ENCODE measurements around the gene TAF1L.

The TAF1L gene

DNA sequence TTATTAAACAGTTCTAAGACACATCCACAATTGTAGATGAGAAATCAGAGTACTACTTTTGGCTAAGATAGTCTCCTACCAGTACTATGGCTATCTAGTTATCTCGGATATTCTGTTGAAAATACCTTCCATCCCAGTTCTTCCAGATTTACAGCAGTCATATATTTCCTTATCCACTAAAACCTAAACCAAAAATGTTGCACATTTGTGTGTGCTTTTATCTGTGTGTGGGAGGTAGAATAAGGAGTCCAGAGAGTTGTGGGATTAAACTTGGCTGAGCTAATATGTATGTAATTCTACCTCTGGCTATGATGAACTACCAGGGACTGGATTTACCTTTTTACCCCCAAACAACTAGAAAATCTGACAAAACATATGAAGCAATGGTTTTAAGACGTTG lies 45.0 kb downstream of the TAF1L start:
- no peak for DNase-seq

DNA sequence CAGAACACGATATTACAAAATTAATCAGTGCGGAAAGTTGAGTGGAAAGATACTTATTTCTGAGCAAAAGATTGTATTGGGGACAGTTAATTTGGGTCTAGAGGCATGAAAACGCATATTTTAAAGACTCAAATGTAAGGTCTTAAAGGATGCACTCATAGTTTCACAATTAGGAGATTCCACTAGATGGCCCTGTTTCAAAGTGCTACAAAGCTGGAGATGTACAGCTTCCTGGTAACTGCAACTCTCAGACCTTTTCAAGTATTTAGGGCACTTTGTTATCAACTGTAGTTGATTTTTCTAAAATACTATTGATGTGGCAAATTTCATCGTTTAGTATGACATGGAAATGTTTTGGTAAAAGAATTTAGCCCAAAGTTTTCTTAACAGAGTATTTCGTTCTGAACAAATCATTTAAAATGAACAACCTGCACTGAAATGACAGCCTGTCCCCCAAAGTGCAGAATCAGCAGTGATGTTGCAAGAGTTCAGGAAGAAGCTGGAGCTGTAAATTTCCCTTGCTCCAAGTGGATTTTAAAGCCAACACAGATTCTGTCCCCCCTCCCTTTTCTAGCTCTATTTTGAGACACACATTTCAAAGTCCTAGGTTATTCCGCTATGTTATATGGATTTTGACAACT lies 46.3 kb downstream of the TAF1L start:
- peak; percentile 55 for DNase-seq

DNA sequence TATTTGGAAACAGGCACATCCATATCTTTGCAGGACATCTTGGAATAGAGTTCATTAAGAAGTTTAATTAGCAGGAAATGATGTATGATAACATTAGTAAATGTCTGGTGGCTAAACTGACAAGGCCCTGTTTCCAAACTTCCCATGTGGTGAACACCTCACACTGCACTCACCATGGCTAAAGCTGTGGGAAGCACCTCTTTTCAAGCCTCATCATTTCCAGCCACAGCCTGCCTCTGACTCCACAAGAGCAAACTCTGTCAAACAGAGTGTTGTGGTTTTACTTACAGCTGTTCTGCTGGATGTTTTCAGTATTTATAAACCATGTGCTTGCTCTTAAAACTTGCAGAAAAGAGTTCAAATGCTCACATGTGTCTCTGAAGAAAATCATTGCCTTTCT lies 47.6 kb downstream of the TAF1L start:
- no peak for DNase-seq

DNA sequence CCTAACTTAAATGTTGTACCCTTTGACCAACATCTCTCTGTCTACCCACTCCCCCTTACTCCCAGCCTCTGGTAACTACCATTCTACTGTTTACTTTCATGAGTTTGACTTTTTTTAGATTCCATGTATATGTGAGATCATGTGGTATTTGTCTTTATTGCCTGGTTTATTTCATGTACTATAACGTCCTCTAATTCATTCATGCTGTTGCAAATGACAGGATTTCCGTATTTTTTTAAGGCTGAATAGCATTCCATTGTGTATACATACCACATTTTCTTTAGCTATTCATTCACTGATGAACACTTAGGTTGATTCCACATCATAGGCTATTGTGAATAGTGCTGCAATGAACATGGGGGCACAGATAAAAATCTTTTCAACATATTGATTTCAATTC lies 50.7 kb downstream of the TAF1L start:
- no peak for DNase-seq

DNA sequence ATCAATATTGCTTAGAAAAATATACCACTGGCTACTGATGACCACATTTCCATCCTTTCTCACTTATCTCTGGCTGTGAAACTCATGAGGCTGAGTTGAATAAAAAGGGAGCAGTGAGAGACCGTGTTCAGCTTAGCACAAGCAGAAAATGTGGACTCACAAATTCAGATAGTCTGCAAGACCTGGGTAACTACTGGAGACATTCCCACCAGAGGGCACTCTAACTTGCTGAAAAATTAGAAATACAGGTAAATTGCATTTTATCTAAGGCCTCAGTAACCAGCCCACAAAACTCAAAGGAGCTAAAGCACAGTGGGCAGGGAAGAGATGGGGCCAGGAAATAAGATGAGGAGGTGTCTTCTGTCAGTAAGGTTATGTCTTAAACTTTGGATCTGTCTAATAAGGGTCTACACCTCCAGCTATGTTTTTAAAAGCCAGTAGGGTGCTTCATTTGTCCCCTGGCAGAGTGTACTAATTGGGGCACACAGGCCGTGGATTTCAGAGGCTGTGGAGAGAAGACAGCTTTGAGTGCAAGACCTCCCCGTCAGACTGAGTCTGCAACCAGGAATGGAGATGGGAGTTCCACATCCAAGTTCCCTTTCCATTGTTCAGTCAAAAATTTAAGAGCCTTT lies 53.8 kb downstream of the TAF1L start:
- DNase-seq, result peak; percentile 62

DNA sequence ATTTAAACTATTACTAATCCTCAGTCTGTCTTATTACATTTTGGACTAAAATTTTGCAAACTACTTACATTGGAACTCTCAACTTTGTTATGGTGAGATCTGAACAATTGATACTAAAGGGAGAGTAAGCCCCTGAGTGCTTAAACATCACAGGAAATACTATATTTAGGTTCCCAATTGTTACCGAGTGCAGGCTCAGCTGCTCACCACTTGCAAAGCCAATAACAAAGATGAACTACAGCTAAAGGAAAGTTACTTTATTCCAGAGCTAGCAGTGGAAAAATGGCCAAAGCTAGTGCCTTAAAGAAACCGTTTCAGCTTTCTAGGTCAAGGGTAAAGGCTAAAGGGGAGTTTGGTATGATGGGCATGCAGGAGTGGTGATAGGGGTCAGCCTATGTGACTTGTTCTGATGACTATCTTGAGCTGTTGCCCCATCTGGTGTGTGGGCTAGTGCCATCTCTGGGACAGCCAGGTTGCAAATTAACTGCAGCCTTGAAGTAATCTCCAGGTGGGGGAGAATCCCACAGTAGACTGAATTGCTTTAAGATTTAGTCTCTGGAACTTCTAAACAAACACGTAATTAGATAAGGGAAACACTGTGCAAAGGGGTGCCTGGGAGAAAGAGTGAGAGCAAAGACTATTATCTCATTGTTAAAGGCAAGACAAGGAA lies 54.7 kb downstream of the TAF1L start:
- DNase-seq, result no peak

DNA sequence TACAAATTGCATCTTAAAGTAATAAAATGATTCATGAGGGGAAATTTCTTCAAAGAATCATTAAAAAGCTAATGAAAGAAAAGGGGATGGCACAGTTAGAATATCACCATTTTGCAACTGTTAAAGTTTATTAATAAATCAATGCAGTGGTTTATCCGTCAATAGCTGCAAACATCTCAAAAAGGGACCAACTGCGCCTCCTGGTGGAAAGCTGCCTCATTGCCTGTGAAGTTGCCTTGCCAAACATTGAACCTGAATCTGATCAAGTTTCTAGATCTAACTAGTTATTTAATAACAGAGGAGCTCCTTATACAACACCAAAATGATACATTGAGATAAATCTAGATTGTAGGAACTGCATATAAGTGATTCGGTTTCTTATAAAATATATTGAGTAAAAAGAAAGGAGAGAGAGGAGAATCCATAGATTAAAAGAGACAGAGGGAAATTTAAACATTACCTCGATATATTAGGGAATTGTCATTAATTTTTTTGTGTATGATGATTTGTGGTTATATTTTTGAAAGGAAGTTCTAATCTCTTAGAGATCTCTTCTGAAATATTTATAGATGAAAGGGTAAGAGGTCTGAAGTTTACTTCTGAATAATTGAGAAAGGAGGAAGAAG lies 55.6 kb downstream of the TAF1L start:
- peak; percentile 61 for DNase-seq

Measured in RPMI8226 (cell line).